ENCODE data around the gene MRM2. TPM values are rescaled to one million over a fixed set of nuclear protein-coding genes. Genes with fewer than 3 reads are reported as not detected.
A peak's percentile ranks its signal among the peaks of the same experiment; 100 is the strongest.
"Not testable (repeated sequence)": the region's sequence is repeated elsewhere in the genome, so short reads cannot be mapped to it uniquely, and the experiment has no call there.

Gene MRM2
- total RNA-seq (2014; rRNA removed; shearing (Covaris generic)), result 66.9 and 93.0 TPM in 2 replicates

DNA sequence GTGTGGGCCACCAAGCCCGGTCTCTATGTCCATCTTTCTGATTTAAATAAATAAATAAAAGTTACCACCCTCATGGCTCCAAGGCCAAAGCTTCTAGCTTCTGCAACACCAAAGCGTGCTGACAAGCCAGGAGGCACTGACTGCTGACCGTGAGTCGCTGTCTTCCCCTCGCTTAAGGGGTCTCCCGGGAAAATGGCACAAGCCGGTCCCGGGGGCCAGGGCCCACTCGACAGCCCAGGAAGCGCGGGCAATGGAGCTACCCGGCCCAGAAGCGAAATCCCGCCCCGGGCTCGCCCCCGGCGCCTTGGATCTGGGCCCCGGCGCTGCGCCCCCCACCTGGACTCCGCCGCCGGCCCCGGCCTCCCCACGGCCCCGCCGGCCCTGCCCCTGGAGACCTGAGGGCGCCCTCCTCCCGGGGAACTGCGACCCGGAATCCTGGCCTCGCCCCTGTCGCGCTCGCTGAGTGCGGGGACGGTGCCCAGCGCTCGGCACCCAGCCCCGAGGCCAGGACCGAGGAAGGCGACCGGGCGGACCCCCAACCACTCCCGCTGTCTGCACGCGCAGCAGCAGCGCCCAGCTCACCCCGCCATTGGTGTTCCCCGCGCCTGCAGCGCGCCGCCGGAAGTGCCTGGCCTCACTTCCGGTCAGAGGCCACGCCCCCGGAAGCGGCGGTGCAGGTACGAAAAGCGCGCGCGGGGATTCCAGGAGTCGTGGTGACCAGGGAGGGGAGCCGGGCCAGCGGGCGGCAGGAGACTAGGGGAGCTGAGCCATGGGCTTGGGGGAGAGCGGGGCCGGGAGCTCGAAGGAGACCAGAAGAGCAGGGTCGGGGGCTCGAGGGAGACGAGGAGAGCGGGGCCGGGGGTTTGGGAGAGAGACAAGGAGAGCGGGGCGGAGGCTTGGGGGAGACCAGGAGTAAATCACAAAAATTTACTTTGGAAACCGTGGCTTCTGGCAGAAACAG, at the start of gene MRM2, which contains the start of gene NUDT1:
Gene MRM2, minus strand, starts transcription at position 626 of the 961 bp plus-strand sequence. Its CDS starts 36 bp downstream, at position 590.
Gene NUDT1, plus strand, starts transcription at position 647 of the 961 bp plus-strand sequence. CDS start 2,349 bp downstream, outside the sequence.
- DNase-seq (ENCODE audit: low spot score), result peak; percentile 87

GRCh38 chr7:2290877-2291276, 48.9 kb upstream of the MRM2 start:
- no peak for DNase-seq (ENCODE audit: low spot score)

DNA sequence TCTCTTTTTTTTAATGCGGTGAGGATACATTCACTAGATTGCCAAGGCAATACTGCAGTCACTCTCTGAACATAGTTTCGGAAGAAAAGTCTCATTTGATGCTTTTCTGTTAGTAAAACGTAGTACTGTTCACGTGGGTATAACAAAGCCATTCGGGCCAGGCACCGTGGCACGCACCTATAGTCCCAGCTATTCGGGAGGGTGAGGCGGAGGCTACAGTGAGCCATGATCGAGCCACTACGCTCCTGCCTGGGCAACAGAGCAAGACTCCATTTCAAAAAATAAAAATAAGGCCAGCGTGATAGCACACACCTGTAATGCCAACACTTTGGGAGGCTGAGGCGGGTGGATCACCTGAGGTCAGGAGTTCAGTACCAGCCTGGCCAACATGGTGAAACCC, 47.6 kb upstream of the MRM2 start:
- DNase-seq (ENCODE audit: low spot score), result no peak

GRCh38 chr7:2289111-2289586, 47.1 kb upstream of the MRM2 start:
- DNase-seq (ENCODE audit: low spot score), result peak; percentile 10

GRCh38 chr7:2288503-2288902, 46.5 kb upstream of the MRM2 start:
- peak; percentile 13 for DNase-seq (ENCODE audit: low spot score)

DNA sequence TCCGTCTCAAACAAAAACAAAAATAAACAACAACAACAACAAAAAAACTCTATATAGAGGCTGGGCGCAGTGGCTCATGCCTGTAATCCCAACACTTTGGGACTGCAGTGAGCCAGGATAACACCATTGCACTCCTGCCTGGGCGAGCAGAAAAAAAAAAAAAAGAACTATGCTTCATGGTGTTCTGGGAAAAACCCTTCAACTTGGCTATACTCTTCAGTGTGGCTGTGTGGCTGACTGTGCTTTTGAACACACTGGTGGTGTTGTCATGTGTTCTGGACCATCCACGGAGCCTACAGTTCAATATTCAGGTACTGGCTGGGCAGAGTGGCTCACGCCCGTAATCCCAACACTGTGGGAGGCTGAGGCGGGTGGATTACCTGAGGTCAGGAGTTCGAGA, 45.7 kb upstream of the MRM2 start:
- no peak for DNase-seq (ENCODE audit: low spot score)

DNA sequence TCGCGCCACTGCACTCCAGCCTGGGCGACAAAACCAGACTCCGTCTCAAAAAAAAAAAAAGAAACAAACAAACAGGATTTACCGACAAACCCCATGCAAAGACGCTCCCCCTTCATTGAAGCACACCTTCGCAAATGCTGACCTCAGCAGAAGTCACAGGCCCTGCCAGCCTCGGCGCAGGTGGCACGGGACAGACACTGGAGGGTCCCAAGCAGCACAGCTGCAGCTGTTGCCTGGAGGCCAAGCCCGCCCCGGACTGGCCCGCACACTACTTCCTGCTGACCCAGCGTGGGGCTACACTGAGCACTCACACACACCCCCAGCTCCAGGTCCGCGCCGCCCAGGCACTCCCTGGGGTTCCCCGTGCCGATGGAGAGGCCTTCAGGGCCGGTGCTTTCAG, 41.1 kb upstream of the MRM2 start:
- DNase-seq (ENCODE audit: low spot score), result peak; percentile 14

- DNase-seq (ENCODE audit: low spot score), result no peak
These were observed 40.3 kb upstream of the MRM2 start for GRCh38 chr7:2282185-2282751.

DNA sequence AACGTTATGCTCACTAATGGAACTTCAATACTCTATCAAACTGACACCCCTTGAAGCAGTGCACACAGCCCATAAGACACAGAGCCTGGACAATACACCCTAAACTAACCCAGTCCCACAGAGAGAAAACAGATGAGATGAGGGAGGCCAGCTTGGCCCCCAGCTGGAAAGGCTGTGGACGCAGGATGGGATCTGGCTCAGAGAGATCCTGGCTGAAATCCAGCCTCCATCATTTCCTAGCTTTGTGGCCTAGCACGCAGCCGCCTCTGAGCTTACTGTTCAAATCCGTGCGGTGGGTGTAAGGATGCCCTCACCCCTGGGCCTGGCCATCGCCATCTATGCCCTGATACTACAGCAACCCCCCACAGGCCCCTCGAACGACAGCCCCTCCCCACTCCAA, 39.5 kb upstream of the MRM2 start:
- no peak for DNase-seq (ENCODE audit: low spot score)

DNA sequence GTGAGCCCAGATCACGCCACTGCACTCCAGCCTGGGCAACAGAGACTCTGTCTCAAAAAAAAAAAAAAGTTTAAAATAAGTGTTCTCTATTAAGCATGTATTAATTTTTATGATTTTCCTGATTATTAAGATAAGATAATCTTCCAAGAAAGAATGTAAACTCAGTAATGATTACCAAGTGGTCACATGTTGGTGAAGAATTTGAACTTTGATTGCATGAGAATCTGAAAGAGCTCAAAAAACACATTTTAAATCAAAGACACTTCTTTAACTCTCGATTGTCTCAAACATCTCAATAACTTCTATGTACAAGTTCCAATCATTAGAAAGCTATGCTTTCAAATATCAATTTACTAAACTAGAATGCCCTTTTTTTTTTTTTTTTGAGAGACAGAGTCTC, 38.4 kb upstream of the MRM2 start:
- DNase-seq (ENCODE audit: low spot score), result no peak

DNA sequence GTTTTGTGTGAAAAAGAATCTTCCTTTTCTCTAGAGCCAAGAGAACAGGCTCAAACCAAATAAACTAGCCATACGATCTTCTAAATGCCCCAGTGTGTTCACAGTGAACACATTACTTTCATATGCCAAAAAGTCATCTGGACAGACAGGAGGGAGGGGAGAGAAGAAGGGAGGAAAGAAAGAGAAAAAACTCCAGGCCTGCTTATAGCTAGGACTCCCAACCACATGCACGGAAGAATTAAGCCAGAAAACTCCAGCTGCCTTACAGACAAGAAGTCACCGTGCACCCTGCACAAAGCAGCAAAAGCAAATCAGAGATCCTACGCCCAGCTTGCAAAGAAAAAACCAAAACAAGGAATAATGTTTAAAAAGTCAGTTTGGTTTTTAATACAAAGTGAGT, 37.9 kb upstream of the MRM2 start:
- DNase-seq (ENCODE audit: low spot score), result no peak

DNA sequence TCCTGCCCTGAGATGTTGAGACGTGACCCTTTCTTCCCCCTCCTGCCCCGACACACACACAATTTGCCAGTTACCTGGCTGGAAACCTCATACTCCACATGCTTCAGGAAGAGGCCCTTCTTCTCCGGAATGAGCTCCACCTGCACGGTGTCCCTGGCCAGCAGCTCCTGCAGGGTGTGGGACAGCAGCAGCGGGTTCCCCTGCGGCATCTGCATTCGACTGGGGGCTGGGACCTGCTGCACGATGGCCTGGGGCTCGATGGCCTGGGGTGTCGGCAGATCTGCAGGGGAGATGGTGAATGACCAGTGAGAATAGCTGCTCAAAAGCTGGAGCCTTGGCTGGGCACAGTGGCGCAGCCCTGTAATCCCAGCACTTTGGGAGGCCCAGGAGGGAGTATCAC, 36.0 kb upstream of the MRM2 start:
- DNase-seq (ENCODE audit: low spot score), result no peak

DNA sequence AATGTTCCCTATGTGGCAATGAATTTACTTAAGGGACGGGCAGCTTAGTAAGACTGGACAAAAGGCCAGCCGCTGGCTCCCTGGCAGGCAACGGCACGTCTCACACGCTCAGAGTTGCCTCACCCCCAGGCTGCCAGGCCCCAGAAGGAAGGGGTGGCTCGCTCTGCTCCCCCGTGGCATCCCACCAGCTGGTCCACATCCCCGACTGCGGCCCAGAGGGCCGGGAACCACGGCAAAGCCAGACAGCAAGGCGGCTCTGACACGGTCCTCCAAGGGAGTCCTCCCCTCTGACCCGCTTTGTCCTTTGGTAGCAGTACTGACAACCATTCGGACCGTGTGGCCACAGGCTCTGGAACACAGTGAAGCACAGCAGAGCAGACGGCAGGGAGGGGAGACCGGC, 34.1 kb upstream of the MRM2 start:
- no peak for DNase-seq (ENCODE audit: low spot score)

DNA sequence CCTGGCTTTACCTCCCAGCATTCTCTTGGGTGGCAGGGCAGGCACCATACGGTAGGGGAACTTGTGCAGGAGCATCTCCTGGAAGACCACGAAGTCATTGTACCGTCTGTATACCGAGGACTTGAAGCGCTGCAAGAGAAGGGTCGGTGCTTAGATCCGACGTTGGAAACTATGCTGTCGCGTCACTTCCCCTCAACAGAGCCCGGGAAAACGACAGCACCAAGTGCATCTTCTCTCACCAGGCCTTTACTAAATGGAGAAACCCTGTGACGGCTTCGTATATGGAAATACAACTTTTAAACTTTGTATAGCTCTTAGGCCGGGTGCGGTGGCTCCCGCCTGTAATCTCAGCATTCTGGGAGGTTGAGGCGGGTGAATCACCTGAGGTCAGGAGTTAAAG, 33.1 kb upstream of the MRM2 start:
- no peak for DNase-seq (ENCODE audit: low spot score)

GRCh38 chr7:2274666-2275065, 32.7 kb upstream of the MRM2 start:
- DNase-seq (ENCODE audit: low spot score), result no peak

DNA sequence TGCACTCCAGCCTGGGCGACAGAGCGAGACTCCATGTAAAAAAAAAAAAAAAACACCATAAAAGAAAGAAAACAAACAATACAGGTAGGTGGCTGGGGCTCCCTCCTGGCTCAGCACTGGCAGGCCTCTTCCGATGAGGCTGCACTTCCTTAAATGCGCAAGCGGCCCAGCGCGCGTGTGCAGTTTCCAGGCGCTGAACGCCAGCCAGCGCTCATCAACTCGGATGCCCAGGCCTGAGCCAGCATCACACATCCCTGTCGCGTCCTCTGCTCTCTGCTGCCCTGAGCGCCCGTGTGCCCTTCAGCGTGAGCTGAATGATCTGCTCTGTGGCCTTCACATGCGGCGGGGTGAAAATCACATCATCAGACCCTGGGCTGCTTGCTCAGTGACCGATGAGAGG, 31.9 kb upstream of the MRM2 start:
- DNase-seq (ENCODE audit: low spot score), result no peak

DNA sequence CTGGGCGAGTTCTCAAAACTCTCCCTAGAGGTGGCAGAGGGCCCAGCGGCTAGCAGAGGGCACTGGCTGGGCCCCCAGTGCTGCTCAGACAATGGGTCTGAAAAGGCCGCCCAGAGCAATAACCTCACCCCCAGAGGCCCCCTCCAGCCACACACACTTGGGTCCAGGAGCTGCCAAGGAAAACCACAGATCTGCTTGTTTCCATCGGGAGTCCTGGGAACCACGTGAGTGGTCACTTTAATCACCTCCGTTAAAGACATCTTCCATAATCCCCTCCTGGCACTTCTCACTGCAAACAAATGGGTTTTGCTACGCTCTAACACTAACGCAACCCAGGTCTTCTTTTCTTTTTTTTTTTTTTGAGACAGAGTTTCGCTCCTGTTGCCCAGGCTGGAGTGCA, 30.0 kb upstream of the MRM2 start:
- no peak for DNase-seq (ENCODE audit: low spot score)

DNA sequence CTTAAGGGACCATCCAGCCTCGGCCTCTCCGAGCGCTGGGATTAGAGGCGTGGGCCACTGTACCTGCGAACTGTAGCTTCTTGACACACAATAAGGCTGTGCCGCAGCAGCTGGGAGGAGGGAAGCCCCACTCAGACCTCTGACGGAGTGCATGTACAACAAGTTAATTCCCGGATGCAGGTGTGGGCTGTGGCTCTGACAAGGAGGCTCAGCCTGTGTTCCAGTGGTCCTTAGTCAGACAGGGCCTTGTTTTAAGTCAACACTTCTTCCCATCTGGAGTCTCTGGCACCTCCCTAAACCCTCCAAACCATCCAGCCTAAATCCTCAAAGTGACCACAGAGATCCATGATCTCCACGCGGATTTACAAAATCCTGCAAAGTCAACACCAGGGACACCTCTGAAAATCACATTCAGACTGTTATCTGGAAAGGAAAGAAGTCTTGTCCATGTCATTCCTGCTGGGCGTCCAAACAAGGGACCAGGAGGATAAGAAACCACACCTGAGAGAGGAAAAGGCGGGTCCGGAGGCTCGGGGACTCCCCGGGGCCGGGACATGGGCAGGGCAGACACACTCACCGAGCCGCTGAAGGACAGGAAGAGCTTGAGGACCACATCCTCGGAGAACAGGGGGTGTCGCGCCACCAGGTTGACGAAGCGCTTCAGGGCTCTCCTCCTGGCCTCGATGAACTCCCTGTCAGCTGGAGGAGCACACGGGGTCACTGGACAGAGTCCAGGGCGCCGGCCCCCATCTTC, 29.4 kb upstream of the MRM2 start:
- DNase-seq (ENCODE audit: low spot score), result no peak

GRCh38 chr7:2270495-2270894, 28.5 kb upstream of the MRM2 start:
- no peak for DNase-seq (ENCODE audit: low spot score)

GRCh38 chr7:2269991-2270460, 28.0 kb upstream of the MRM2 start:
- no peak for DNase-seq (ENCODE audit: low spot score)

DNA sequence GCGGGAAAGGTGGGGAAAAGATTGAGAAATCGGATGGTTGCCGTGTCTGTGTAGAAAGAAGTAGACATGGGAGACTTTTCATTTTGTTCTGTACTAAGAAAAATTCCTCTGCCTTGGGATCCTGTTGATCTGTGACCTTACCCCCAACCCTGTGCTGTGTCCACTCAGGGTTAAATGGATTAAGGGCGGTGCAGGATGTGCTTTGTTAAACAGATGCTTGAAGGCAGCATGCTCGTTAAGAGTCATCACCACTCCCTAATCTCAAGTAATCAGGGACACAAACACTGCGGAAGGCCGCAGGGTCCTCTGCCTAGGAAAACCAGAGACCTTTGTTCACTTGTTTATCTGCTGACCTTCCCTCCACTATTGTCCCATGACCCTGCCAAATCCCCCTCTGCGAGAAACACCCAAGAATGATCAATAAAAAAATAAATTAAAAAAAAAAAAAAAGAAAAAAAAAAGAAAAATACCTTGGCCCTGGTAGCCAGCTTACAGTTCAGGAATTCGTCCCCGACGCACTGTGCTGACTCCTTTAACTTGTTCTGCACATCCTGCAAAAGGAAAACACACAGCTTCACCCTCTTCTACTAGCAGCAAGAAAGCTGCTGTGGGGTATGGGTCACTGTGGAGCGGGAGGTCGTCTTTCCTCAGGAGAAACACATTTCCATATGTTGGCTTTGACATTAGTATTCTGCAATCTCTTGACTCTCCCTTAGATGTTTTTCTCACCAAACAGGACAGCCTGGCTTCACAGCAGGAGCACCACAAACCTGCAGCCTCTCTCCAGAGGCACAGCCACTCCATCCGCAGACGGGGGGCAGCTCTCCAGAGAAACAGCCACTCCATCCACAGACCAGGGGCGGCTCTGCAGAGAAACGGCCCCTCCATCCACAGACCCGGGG, 27.3 kb upstream of the MRM2 start:
- not testable (repeated sequence) for DNase-seq (ENCODE audit: low spot score)
